HG03159 (cell line): ENCODE results near the gene FASN.
"Not testable (repeated sequence)": the region's sequence is repeated elsewhere in the genome, so short reads cannot be mapped to it uniquely, and the experiment has no call there.

Experiments used
- ATAC-seq: cut with Tn5 transposase; IDR thresholded peaks from one replicate; pipeline ENCODE4 v1.9.1; 2021; ENCODE audit warnings: mild to moderate bottlenecking, moderate library complexity; ENCODE audit not compliant: unreplicated experiment

FASN gene

DNA sequence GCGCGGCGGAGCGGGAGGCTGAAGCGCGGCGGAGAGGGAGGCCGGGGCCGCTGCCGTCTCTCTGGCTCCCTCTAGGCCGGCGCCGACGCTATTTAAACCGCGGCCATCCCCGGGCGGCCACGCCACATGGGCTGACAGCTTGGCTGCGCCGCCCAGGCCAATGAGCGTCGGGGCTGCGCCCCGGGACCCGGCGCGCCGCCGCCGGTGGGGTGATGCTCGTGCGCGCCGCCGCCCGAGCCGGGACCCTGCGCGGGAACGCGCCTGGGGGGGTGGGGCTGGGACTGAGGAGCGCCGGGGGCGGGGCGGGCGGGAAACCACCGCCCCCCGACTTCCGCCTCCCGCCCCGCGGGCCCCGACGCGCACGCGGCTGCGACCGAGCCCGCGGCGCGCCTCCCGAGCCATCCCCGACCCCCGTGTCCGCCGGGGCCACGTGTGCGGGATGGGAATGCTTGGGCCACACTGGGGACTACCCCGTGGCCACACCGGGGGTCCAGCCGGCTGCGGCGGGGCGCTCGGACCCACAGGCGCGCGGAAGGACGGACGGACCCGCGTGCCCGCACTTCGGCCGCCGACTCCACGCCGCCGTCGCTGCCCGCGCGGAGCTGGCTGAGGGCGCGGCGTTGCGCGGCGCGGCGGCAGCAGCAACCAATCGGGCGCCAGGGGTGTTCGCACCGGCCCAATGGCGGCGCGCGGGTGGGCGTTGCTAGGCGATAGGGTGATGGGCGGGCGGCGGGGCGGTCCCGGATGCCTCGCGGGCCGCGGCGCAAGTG, at the start of gene FASN:
Gene FASN, minus strand, starts transcription at position 68 of the 770 bp plus-strand sequence. CDS start 1,791 bp downstream, outside the sequence.
- peak; percentile 68 for ATAC-seq

DNA sequence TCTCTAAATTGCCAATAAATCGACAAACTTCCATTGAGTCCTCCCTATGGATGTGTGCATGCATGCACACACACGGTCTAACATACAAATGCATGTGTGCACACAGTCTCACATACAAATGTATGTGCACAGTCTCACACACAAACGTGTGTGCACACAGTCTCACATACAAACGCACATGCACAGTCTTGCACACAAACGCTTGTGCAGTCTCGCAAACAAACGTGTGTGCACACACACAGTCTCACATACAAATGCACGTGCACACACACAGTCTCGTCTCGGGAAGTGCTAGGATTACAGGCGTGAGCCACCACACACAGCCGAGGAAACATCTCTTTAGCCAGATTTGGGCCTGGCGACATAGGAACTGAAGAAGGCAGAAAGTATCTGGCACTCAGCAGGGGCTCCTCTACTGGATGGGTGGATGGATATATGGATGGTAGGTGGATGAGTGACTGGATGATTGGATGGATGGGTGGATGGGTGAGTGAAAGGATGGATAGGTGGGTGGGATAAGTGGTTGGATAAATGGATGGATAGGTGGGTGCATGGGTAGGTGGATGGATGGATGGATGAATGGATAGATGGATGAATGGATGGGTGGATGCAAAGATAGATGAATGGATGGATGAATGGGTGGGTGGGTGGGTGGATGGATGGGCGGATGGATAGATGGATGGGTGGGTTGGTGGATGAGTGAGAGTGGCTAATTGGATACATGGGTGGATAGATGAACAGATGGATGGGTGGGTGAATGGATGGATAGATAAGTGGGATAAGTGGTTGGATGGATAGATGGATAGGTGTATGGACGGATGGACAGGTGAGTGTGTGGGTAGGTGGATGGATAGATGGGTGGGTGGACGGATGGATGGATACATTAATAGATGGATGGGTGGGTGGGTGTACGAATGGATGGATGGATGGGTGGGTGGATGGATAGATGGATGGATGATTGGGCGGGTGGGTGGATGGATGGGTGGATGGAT, 48.9 kb upstream of the FASN start:
- no peak for ATAC-seq

DNA sequence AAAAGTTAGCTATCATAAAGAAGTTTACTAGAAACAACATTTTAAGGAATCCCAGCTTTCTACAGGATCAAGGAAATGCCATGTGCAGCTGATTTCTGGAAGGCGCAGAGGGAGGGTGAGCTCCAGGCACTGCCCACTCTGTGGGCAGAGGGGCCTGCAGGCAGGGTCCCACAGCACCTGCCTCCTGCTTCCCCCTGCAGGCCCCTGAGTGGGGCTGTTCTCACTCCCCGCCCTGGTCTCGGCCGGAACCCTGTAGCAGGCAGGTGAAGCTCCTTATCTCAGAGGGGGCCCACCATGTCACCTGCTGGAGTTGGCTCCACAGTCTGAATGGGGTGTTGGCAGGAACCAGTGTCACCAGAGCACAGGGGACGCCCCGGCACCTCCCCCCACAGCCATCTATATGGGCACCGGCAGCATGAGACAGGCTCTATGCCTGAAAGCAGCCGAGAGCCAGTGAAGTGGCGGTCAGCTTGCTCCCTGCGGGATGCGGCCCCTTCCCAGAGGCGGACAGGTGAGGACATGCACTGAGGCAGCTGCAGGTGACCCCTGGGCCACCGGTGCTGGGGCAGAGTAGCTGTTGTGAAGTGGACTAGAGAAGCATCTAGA, 47.6 kb upstream of the FASN start:
- ATAC-seq: no peak

DNA sequence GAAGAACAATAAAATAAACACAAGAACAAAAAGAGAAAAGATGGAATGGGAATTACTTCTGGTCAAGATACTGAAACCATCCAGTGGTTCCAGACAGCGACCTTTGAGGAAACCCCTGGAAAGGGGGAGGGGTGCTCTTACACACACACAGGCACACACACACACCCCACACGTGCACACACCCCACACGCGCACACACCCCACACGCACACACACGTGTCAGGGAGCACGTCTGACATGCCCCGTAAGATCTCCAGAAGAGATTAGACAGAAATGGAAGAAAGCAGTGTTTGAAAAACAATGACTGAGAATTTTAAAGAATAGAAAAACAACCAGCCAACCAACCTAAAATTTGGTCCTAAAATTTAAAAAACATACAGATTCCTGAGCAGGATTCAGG, 45.3 kb upstream of the FASN start:
- ATAC-seq: no peak

DNA sequence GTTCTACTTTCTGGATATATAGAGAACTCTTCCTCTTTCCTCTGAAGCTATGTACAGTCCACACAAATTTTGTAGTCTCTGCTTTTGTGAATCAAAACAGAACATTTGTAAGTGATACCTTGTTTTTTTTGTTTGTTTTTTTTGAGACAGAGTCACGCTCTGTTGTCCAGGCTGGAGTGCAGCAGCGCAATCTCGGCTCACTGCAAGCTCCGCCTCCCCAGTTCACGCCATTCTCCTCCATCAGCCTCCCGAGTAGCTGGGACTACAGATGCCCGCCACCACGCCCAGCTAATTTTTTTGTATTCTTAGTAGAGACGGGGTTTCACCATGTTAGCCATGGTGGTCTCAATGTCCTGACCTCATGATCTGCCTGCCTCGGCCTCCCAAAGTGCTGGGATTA, 41.9 kb upstream of the FASN start:
- ATAC-seq: not testable (repeated sequence)

DNA sequence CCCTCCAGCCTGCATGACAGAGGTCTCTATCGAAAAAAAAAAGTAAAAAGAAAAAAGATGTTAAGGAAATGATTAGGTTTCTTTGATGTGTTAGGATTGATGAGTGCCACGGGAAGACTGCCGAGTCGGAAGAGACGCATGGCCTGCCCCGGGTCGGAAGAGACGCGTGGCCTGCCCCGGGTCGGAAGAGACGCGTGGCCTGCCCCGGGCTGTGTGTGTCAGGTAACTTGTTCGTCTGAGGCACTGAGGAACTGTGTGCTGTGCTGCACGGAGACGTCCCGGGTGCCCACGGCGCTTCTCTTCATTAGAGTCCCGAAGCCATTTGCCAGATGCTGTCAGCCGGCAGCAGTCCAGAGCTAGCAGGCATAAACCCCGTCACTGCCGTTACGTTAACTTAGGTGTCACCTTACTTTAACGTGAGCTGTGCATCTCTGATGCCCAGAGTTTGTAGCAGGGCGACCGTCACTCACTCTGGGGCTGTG, 40.5 kb upstream of the FASN start:
- no peak for ATAC-seq

DNA sequence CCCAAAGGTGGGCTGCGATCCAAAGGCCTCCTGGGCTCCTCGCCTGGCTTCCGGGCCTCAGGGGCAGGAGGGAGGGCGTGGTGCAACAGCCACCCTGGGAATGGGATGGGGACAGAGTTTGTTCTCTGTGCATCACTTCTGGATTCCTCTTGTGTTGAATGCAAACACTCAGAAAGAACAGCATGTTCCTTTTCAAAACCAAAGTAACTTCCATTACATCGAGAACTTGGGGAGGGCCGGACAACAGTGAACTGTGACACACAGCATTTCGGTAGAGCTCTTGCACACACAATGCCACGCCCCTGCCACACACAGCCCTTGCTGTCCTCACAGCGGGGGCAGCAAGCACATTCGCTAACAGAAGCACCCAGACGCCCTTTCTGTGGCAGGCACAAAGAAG, 36.1 kb upstream of the FASN start:
- ATAC-seq: no peak

DNA sequence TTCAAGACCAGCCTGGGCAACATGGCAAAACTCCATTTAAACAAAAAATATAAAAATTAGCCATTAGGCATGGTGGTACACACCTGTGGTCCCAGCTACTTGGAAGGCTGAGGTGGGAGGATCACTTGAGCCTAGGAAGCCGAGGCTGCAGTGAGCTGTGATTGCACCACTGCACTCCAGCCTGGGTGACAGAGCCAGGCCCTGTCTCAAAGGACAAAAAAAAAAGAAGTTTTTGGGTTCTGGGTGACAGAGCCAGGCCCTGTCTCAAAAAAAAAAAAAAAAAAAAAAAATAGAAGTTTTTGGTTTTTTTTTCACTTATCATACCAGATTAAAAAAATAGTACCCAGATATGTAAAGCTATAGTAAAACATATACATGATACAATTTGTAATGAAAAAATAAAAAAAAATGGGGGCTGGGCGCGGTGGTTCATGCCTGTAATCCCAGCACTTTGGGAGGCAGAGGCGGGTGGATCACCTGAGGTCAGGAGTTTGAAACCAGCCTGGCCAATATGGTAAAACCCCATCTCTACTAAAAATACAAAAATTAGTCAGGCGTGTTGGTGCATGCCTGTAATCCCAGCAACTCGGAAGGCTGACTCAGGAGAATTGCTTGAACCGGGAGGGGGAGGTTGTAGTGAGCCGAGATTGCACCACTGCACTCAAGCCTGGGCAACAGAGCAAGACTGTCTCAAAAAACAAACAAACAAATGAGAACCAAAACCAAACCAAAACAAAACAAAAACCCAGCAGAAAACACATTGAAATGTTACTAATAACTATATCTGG, 35.3 kb upstream of the FASN start:
- ATAC-seq: not testable (repeated sequence)

DNA sequence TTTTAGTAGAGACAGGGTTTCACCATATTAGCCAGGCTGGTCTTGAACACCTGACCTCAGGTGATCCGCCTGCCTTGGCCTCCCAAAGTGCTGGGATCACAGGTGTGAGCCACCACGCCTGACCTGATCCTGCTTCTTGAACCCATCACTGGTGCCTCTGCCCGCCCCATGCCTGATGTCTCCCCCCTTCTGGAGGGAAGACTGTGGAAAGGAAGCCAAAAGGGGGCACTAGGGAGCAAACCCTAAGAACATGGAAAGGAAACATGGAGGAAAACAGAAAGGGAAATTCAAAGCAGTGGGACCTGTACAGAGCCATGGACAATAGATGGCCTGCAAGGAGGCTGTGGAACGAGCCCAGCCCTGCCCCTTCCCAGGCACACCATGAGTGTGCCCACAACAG, 31.1 kb upstream of the FASN start:
- no peak for ATAC-seq

DNA sequence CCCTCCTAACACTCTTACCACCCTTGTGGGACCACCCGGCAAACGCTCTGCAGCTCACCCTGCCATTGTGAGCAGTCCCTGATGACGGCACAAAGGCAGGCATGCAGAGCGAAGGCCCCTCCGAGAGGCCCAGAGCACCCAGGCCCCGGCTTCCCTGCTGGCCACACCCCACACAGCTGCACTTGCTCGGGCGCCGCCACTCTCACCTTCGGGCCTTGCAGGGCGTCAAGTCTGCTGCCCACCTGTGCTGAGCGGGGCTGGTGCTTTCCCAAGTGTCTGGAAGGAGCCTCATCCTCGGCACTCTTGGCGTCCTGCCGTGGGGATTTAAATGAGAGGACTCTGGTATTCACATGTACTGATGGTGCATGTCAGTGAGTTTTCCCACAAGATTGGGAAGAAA, 30.3 kb upstream of the FASN start:
- no peak for ATAC-seq

DNA sequence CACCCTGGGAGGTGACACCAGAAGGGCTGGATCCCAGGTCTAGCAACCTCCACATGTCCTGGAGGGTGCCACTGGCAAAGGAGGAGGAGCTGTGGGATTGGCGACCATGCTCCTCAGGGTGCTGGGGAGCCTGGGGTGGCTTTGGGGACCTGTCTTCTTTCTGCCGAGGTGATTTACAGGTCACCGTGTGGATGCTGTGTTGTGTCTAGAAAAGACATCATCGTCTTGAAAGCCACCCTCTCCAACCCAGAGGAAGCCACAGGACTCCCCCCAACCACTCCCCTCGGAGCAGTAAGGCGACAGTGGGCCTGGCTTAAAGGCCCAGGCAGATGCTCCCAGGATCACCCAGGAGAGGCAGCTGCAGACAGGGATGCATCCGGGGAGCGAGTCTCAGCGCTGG, 29.7 kb upstream of the FASN start:
- no peak for ATAC-seq

DNA sequence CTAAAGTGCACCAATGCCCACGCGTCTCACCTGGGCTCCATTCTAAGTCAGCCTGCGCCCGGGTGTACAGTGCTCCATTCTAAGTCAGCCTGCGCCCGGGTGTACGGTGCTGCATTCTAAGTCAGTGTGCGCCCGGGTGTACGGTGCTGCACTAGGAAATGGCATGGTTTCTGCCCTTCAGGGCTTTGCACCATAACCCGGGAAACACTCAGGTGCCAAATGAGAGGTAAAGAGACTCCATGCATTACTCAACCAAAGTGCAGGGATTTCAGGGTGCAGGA, 29.2 kb upstream of the FASN start:
- no peak for ATAC-seq

DNA sequence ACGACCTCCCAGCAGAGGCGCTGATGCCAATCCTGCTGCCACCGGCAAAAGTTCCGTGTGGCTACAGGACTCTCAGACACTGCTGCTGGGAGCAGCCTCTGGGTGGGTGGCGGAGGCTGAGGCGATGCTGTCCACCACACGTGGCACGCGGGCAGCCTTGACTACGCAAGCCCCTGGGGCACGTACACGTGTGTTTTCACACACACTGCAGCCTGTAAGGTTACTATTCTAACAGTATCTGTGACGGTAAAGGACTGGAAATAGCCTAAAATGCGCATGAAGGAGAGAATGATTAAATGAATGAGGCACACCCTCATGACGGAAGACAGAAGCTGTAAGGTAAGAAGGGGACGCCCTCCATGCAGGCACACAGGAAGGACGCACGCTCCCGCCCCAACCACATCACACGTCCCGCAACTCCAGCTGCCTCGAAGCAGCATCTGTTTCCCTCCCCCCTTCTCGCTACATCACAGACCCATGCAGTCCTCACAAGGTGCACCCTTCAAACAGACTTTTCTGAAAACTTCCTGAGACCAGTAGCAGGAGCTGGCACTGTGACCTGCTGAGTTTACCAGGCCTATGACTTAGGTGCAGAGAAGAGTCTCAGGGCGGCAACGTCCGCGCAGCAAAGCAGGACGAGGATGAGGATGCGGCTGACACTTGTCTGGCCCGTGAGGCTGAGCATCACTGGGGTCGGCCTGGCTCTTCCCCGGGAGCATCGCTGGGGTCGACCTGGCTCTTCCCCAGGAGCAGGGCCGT, 28.7 kb upstream of the FASN start:
- no peak for ATAC-seq

DNA sequence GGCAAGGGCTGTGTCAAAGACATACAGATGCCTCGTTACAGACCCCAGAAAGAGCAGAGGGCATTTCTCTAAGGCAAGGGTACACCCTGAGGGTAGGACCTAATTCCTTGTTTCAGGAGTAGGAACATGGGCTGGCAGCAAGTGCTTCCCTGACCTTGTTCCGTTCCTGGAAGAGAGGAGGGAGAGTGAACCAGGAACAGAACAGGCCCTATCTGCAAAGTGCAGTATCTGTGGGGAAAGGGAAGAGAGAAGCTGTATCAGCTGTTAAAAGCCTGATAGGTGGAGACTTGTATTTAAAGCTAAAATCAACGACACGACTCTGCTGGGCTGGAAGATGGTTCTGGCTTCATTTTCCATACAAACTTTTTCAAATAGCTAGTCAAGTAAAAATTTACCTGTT, 26.1 kb upstream of the FASN start:
- no peak for ATAC-seq

DNA sequence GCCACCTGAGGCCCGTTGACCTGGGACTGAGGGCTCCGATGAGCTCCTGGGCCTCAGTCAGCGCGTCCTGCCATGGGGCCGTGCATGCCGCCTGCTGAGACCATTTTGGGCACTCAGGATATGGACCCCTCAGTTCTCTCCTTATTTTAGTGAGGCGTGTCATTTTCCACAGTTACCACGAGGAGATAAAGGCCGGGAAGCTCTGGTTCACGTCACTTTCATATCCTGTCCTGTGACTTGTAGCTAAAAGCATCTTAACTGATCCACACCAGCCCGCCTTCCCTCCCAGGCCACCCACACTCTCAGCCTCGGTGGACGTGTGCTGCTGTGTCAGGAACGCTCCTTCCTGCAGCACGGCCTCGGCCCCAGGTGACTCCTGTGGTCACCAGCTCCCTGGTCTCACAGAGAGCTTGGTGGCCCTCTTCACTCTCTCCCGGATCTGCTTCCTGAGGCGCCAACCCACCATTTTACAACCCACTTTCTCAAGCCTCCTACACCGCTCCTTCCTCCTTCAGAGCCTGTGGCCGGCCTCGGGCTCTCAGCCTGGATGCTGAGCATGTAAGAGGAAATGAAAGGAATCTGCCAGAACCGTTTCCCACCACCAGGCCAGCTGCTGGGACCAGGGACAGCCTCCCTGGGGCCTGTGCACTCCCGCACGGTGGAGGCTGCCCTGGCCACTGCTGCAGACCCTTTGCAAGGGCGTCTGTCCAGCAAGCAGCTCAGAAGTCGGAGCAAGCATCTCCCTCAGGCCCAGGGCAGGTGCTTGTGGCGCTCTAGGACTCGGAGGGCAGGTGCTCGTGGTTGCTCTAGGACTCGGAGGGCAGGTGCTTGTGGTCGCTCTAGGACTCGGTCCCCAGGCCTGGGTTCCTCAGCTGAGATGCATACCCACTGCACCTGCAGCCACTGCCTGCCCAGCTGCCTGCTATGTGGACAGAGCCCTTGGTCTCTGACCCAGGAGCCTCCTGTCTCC, 23.9 kb upstream of the FASN start:
- ATAC-seq: no peak

DNA sequence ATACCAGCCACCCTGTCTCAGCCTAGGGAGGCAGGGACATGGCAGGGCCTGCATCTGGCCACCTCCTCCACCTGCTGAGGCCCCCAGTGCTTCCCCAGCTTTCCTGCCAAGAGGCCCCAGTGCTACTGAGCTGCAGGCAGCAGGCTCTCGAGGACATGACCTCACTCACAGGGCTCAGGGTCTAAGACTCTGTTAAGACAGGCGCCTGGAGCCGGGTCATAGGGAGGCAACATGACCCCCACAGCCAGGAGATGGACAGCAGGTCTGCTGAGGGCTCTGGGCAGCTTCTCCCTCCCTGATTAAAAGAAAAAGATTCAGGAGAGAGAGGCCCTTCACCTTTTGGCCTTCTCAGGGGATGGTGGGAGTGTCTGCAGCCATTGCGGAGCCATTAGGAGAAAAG, 23.2 kb upstream of the FASN start:
- no peak for ATAC-seq

DNA sequence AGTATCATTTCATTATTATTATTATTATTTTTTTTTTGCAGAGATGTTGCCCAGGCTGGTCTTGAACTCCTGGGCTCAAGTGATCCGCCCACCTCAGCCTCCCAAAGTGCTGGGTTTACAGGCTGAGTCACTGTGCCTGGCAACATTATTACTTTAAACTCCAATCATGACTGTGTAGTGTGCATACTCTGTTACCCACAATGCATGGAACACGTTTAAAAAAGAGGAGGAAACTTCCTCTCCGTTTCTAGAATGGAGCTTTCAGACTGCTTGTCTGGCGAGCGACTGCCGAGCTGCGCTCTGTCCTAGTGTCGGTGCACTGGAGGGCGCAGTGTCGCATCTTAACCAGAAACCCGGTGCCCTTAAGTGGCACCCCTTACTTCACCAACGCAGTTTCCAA, 22.1 kb upstream of the FASN start:
- no peak for ATAC-seq

DNA sequence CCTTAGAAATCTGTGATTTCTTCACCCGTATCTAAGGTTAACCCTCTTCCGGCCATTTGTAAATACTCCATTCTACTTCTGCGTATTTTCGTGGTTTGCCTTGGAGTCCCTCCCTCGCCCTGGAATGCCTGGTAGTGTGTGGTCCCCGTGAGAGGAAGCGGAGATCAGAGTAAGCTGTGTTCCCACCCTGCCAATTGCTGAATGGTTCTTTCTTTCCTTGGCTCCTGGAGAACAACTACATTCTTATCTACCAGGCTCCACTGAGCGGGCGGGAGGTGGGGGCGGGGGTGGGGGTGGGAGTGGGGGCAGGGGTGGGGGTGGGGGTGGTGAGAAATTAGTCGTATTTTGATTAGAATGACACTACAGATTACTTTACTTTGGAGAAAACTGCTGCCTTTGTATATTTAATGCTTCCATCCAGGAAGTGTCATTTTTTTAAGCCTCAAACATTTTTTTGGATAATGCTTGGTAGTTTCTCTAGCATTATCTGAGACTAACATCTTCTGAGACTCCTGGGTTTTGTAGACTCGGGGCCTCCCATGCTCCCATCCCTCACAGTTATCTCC, 20.9 kb upstream of the FASN start:
- no peak for ATAC-seq
